ENCODE results near the gene HAUS1. TPM values are rescaled to one million over a fixed set of nuclear protein-coding genes. Genes with fewer than 3 reads are reported as not detected.

HAUS1 gene
- total RNA-seq, 1 experiment from 2014 or later = 29.5 TPM

DNA sequence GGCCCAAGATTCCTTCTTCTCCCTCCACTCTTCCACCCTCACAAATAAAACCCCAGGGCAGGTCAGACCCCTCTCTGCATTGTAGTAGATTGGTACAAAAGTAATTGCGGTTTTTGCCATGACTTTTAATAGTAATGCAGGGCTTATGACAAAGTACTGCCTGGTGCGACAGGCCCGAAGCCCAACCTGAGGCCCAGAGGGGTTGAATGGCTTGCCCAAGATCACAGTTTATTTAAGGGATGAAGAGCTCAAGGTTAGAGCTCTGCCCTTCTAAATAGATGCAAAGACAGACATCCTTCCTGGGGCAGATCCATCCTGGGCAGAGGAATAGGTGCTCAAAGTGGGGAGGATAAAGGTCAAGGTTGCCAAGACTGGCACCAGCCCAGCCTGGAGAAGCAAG lies 31.2 kb upstream of the HAUS1 start:
- Mint-ChIP-seq H3K27ac (ENCODE audit: unreplicated experiment) (no peak overlapping the region), H3K9me3 (ENCODE audit: unreplicated experiment) (no peaks in the 10 kb centered on the region), H3K4me3 (ENCODE audit: unreplicated experiment) (peak overlapping the region; percentile 78), H3K27me3 (ENCODE audit: insufficient read depth, unreplicated experiment) (no peaks in the 10 kb centered on the region), H3K4me1 (ENCODE audit: low read depth, unreplicated experiment) (peaks cover 8% of the 10 kb centered on the region), H3K36me3 (ENCODE audit: insufficient read depth, unreplicated experiment) (peaks cover 30% of the 10 kb centered on the region)
- H3K27me3 ChIP-seq (replicated peaks; ENCODE audit: control insufficient read depth, insufficient read depth, low read length) = no peaks in the 10 kb centered on the region
- intact Hi-C loops (cut with micrococcal nuclease; ENCODE audit: unreplicated experiment) = loop anchor here (1.0 to 5.0 kb wide), 4 partner anchors 21 to 406 kb away; no protein-coding TSS in a partner anchor
- ChIA-PET CTCF (interaction anchor here (1.2 to 1.4 kb wide), 2 partner anchors 148 to 159 kb away, joined by 4 to 11 read pairs; no protein-coding TSS in a partner anchor), POLR2A (no interaction called here)
- no TSS peak for BruUV-seq (replicated peaks)
- 0 out of 2 replicates have a peak, but pooled peaks cover 3% of the 10 kb centered on the region for H3K4me1 ChIP-seq
- TF ChIP-seq, protein P1, sequence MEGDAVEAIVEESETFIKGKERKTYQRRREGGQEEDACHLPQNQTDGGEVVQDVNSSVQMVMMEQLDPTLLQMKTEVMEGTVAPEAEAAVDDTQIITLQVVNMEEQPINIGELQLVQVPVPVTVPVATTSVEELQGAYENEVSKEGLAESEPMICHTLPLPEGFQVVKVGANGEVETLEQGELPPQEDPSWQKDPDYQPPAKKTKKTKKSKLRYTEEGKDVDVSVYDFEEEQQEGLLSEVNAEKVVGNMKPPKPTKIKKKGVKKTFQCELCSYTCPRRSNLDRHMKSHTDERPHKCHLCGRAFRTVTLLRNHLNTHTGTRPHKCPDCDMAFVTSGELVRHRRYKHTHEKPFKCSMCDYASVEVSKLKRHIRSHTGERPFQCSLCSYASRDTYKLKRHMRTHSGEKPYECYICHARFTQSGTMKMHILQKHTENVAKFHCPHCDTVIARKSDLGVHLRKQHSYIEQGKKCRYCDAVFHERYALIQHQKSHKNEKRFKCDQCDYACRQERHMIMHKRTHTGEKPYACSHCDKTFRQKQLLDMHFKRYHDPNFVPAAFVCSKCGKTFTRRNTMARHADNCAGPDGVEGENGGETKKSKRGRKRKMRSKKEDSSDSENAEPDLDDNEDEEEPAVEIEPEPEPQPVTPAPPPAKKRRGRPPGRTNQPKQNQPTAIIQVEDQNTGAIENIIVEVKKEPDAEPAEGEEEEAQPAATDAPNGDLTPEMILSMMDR (IDR thresholded peaks at IDR 0.05; ENCODE audit: insufficient read depth in 1 of 2, low read depth in 1 of 2, low read length in 1 of 2, severe bottlenecking in 1 of 2, unreplicated experiment in 1 of 2) = no peak
- no peaks in the 10 kb centered on the region for H3K9me3 ChIP-seq
- no peak for DNase-seq
- H3K4me3 ChIP-seq (ENCODE audit: low read depth, low read length) = no peak overlapping the region
- H3K36me3 ChIP-seq (ENCODE audit: control insufficient read depth, insufficient read depth, low read length) = no peaks in the 10 kb centered on the region

DNA sequence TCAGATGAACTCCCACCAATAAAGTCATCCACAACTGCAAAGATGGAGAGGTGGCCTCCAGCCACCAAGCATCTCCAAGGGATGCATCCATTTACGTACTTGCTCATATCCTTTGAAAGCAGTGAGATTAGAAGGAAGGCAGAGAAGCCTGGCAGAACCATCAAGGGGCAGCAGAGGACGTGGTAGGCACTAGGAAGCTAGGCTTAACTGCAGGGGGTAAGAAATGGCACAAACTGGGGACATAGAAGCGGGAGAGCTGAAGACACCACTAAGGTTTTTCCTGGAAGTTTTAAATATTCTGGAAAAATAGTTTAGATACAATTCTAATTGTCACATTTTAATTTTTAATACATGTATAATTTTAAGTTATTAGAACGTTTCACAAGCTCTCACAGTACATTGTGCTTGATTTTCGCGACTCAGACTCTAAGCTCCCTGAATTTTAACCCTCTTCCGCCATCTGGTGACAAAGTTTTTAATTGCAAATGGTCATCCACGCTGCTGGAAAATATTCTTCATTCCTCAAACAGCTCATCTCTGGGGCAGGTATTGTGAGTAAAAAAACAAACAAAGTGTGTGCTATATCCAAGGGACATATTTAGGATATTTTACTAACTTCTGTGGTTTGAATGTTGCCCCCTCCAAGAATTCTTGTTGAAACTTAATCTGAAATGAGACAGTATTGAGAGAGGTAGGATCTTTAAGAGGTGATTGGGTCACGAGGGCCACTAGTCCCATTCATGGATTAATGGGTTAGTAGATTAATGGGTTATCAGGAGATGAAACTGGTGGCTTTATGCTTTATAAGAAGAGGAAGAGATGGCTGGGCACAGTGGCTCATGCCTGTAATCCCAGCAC lies 30.5 kb upstream of the HAUS1 start:
- Mint-ChIP-seq H3K9me3 (ENCODE audit: unreplicated experiment) (no peaks in the 10 kb centered on the region), H3K27ac (ENCODE audit: unreplicated experiment) (peak overlapping the region; percentile 73), H3K4me1 (ENCODE audit: low read depth, unreplicated experiment) (peaks cover 8% of the 10 kb centered on the region), H3K4me3 (ENCODE audit: unreplicated experiment) (no peak overlapping the region), H3K27me3 (ENCODE audit: insufficient read depth, unreplicated experiment) (no peaks in the 10 kb centered on the region), H3K36me3 (ENCODE audit: insufficient read depth, unreplicated experiment) (peaks cover 30% of the 10 kb centered on the region)
- no peaks in the 10 kb centered on the region for H3K9me3 ChIP-seq
- intact Hi-C loops (cut with micrococcal nuclease; ENCODE audit: unreplicated experiment) = loop anchor here (1.0 to 5.0 kb wide), 4 partner anchors 21 to 406 kb away; no protein-coding TSS in a partner anchor
- no peak overlapping the region for H3K4me3 ChIP-seq (ENCODE audit: low read depth, low read length)
- CTCF ChIA-PET = interaction anchor here (0.6 to 1.4 kb wide), 6 partner anchors 24 to 351 kb away, joined by 3 to 11 read pairs (median 4); partner anchors contain the start of gene ATP5F1A
- peak in 1 of 2 experiments; percentile 72 for DNase-seq
- H3K4me1 ChIP-seq = 0 out of 2 replicates have a peak, but pooled peaks cover 3% of the 10 kb centered on the region
- BruUV-seq (replicated peaks) = no TSS peak
- TF ChIP-seq, protein P1 (IDR thresholded peaks at IDR 0.05; ENCODE audit: insufficient read depth in 1 of 2, low read depth in 1 of 2, low read length in 1 of 2, severe bottlenecking in 1 of 2, unreplicated experiment in 1 of 2) = peak in 1 of 2 experiments; percentile 17
- no peaks in the 10 kb centered on the region for H3K27me3 ChIP-seq (replicated peaks; ENCODE audit: control insufficient read depth, insufficient read depth, low read length)
- POLR2A ChIA-PET = interaction anchor here (0.5 kb wide), 1 partner anchor 21 kb away, joined by 3 read pairs; no protein-coding TSS in a partner anchor
- H3K36me3 ChIP-seq (ENCODE audit: control insufficient read depth, insufficient read depth, low read length) = no peaks in the 10 kb centered on the region

DNA sequence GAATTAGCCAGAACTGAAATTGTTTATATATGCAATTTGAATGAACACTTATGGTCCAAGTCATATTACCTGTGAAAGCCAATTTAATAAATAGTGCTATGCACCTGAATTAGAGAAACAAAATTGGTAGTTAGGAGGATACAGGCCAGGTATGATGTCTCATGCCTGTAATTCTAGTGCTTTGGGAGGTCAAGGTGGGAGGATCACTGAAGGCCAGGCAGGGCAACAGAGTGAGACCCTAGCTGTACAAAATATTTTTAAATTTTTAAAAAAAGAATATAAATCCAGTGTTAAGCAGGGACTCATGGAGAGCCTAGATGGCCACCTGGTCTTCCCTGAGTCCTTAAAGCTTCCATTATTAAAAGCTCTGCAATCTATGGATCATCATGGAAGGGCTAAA lies 24.8 kb upstream of the HAUS1 start:
- H3K9me3 ChIP-seq = no peaks in the 10 kb centered on the region
- ChIA-PET POLR2A (no interaction called here), CTCF (no interaction called here)
- no peak for DNase-seq
- intact Hi-C loops (cut with micrococcal nuclease; ENCODE audit: unreplicated experiment) = no loop called here
- no peaks in the 10 kb centered on the region for H3K9me3 Mint-ChIP-seq (ENCODE audit: unreplicated experiment)
- H3K36me3 ChIP-seq (ENCODE audit: control insufficient read depth, insufficient read depth, low read length) = no peaks in the 10 kb centered on the region
- peaks cover 53% of the 10 kb centered on the region for H3K36me3 Mint-ChIP-seq (ENCODE audit: insufficient read depth, unreplicated experiment)
- H3K4me3 Mint-ChIP-seq (ENCODE audit: unreplicated experiment) = no peak overlapping the region
- no peaks in the 10 kb centered on the region for H3K27me3 ChIP-seq (replicated peaks; ENCODE audit: control insufficient read depth, insufficient read depth, low read length)
- TF ChIP-seq, protein P1 (IDR thresholded peaks at IDR 0.05; ENCODE audit: insufficient read depth in 1 of 2, low read depth in 1 of 2, low read length in 1 of 2, severe bottlenecking in 1 of 2, unreplicated experiment in 1 of 2) = no peak
- no peak overlapping the region for H3K4me3 ChIP-seq (ENCODE audit: low read depth, low read length)
- no peak overlapping the region for H3K27ac Mint-ChIP-seq (ENCODE audit: unreplicated experiment)
- H3K4me1 ChIP-seq = peaks cover 3% of the 10 kb centered on the region; the same call in 1 of the 2 replicates
- no TSS peak for BruUV-seq (replicated peaks)
- no peaks in the 10 kb centered on the region for H3K4me1 Mint-ChIP-seq (ENCODE audit: low read depth, unreplicated experiment)
- H3K27me3 Mint-ChIP-seq (ENCODE audit: insufficient read depth, unreplicated experiment) = no peaks in the 10 kb centered on the region
